ENCODE results near the gene MRPL4.

DNA sequence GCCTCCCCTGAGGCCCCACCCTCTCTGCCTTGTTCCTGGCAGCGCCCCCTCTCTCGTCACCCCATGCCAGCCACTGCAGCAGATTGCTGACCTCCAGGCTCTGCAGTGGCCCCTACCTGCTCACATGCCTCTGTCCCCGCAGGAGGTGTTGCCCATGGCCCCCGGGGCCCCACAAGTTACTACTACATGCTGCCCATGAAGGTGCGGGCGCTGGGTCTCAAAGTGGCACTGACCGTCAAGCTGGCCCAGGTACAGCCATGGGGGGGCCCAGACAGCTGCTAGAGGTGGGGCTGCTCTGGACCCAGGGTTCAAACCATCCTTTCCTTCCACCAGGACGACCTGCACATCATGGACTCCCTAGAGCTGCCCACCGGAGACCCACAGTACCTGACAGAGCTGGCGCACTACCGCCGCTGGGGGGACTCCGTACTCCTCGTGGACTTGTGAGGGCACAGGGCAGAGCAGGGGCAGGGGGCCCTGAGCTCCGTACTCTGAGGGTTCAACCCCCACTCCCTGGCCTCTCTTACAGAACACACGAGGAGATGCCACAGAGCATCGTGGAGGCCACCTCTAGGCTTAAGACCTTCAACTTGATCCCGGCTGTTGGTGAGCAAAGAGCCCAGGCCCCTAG is 6.2 kb downstream of the MRPL4 start:
- TF ChIP-seq, protein P1, sequence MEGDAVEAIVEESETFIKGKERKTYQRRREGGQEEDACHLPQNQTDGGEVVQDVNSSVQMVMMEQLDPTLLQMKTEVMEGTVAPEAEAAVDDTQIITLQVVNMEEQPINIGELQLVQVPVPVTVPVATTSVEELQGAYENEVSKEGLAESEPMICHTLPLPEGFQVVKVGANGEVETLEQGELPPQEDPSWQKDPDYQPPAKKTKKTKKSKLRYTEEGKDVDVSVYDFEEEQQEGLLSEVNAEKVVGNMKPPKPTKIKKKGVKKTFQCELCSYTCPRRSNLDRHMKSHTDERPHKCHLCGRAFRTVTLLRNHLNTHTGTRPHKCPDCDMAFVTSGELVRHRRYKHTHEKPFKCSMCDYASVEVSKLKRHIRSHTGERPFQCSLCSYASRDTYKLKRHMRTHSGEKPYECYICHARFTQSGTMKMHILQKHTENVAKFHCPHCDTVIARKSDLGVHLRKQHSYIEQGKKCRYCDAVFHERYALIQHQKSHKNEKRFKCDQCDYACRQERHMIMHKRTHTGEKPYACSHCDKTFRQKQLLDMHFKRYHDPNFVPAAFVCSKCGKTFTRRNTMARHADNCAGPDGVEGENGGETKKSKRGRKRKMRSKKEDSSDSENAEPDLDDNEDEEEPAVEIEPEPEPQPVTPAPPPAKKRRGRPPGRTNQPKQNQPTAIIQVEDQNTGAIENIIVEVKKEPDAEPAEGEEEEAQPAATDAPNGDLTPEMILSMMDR (IDR thresholded peaks at IDR 0.05): no peak
- no peak for TF ChIP-seq POLR2AphosphoS5 (IDR thresholded peaks at IDR 0.05)
